Panc1 (cell line): ENCODE measurements around the gene HNRNPA1.

Experiments
- POLR2AphosphoS5 ChIP-seq: IDR thresholded peaks from 2 replicates; pipeline ENCODE4 v1.6.1; 2012; ENCODE audit warnings: mild to moderate bottlenecking, low read depth, low read length, moderate library complexity
- SIN3A ChIP-seq: IDR thresholded peaks from 2 replicates; pipeline ENCODE4 v1.6.1; 2012; ENCODE audit warnings: low read depth, mild to moderate bottlenecking, low read length, moderate library complexity, borderline replicate concordance; ENCODE audit not compliant: insufficient read depth
- TF ChIP-seq, protein P1 (sequence below): fragments of 450-650 bp; IDR thresholded peaks from 2 replicates; pipeline ENCODE4 v1.5.1; 2017; ENCODE audit warnings: mild to moderate bottlenecking
- TF ChIP-seq, protein P2 (sequence below), 2 experiments: IDR thresholded peaks; 2 replicates each; pipeline ENCODE4 v1.6.1; 2011 to 2012; ENCODE audit warnings: low read depth in 2 of 2, control low read depth in 1 of 2, low read length in 1 of 2, mild to moderate bottlenecking in 1 of 2, moderate library complexity in 1 of 2; ENCODE audit not compliant: insufficient read depth in 1 of 2

DNA sequence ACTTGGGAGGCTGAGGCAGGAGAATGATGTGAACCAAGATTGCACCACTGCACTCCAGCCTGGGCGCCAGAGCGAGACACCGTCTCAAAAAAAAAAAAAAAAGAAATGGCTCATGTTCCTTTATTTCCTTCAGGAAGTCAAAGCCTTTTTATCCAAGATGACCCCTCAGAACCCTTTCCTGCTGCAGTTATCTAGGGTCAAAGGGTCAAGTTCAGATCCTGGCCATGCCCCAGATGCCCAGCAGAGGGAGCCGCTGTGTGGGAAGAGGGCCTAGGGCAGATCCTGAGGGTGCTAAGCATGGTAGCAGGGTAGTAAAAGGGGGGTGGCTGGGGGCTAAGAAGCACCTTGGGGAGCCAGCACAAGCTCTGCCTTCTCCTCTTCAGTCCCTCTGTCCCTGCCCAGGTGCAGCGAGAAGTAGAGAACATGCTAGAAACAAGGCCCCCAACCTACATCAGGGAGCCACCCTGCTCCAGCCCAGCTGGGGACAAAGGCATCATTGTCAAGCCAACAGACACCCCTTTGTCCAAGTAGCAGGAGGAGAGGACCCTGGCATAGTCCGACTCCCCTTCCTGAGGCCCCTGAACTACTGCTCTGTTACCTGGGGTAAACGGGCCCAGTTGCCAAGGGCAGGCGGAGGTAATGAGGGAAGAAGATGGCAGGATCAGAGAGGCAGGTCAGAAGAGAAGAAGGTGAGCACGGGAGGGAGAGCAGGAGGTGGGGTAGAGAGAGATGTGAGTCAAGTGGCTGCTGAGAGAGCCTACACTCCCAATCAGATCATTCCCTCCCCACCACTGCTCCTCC lies 13.8 kb downstream of the HNRNPA1 start:
- TF ChIP-seq, protein P1, sequence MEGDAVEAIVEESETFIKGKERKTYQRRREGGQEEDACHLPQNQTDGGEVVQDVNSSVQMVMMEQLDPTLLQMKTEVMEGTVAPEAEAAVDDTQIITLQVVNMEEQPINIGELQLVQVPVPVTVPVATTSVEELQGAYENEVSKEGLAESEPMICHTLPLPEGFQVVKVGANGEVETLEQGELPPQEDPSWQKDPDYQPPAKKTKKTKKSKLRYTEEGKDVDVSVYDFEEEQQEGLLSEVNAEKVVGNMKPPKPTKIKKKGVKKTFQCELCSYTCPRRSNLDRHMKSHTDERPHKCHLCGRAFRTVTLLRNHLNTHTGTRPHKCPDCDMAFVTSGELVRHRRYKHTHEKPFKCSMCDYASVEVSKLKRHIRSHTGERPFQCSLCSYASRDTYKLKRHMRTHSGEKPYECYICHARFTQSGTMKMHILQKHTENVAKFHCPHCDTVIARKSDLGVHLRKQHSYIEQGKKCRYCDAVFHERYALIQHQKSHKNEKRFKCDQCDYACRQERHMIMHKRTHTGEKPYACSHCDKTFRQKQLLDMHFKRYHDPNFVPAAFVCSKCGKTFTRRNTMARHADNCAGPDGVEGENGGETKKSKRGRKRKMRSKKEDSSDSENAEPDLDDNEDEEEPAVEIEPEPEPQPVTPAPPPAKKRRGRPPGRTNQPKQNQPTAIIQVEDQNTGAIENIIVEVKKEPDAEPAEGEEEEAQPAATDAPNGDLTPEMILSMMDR, result peak; percentile 89
- TF ChIP-seq POLR2AphosphoS5, result no peak
- no peak for TF ChIP-seq SIN3A
- TF ChIP-seq, protein P2, sequence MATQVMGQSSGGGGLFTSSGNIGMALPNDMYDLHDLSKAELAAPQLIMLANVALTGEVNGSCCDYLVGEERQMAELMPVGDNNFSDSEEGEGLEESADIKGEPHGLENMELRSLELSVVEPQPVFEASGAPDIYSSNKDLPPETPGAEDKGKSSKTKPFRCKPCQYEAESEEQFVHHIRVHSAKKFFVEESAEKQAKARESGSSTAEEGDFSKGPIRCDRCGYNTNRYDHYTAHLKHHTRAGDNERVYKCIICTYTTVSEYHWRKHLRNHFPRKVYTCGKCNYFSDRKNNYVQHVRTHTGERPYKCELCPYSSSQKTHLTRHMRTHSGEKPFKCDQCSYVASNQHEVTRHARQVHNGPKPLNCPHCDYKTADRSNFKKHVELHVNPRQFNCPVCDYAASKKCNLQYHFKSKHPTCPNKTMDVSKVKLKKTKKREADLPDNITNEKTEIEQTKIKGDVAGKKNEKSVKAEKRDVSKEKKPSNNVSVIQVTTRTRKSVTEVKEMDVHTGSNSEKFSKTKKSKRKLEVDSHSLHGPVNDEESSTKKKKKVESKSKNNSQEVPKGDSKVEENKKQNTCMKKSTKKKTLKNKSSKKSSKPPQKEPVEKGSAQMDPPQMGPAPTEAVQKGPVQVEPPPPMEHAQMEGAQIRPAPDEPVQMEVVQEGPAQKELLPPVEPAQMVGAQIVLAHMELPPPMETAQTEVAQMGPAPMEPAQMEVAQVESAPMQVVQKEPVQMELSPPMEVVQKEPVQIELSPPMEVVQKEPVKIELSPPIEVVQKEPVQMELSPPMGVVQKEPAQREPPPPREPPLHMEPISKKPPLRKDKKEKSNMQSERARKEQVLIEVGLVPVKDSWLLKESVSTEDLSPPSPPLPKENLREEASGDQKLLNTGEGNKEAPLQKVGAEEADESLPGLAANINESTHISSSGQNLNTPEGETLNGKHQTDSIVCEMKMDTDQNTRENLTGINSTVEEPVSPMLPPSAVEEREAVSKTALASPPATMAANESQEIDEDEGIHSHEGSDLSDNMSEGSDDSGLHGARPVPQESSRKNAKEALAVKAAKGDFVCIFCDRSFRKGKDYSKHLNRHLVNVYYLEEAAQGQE (IDR thresholded peaks at IDR 0.05; ENCODE audit: insufficient read depth in 1 of 2, low read depth in 2 of 2, low read length in 1 of 2), result no peak
